Neural progenitor cell (in vitro differentiated cells): ENCODE data around the gene SPTB. TPM values are rescaled to one million over a fixed set of nuclear protein-coding genes. Genes with fewer than 3 reads are reported as not detected.

Experiments used
- DNase-seq: peaks from one replicate; pipeline ENCODE4 v3.0.0-alpha.2; 2016; ENCODE audit warnings: low spot score
- H2AFZ ChIP-seq: fragments of 200-600 bp; sonication (generic); replicated peaks from 2 replicates; pipeline ENCODE4 v1.6.1; 2016; ENCODE audit warnings: antibody characterized with exemption
- H3F3A ChIP-seq: fragments of 200-600 bp; sonication (generic); 2 replicates; pipeline ENCODE4 v1.6.1; 2016; ENCODE audit warnings: antibody characterized with exemption, low read depth
- H3K27ac ChIP-seq: fragments of 200-600 bp; sonication (generic); 2 replicates; pipeline ENCODE4 v1.5.1; 2016; ENCODE audit warnings: mild to moderate bottlenecking
- H3K27me3 ChIP-seq: fragments of 200-600 bp; sonication (generic); 2 replicates; pipeline ENCODE4 v1.6.1; 2016; ENCODE audit warnings: mild to moderate bottlenecking, moderate library complexity
- H3K36me3 ChIP-seq: fragments of 200-600 bp; sonication (generic); 2 replicates; pipeline ENCODE4 v1.5.1; 2016
- H3K4me1 ChIP-seq: fragments of 200-600 bp; sonication (generic); 2 replicates; pipeline ENCODE4 v1.6.1; 2016; ENCODE audit warnings: mixed run types
- H3K4me2 ChIP-seq: fragments of 200-600 bp; sonication (generic); 2 replicates; pipeline ENCODE4 v1.6.1; 2016
- H3K4me3 ChIP-seq: fragments of 200-600 bp; sonication (generic); 2 replicates; pipeline ENCODE4 v1.5.1; 2016
- H3K79me2 ChIP-seq: fragments of 200-600 bp; sonication (generic); 2 replicates; pipeline ENCODE4 v1.6.1; 2016; ENCODE audit warnings: low read depth
- H3K9ac ChIP-seq: fragments of 200-600 bp; sonication (generic); 2 replicates; pipeline ENCODE4 v1.6.1; 2016
- H3K9me3 ChIP-seq: fragments of 200-600 bp; sonication (generic); 2 replicates; pipeline ENCODE4 v1.5.1; 2016; ENCODE audit warnings: low read depth
- H4K20me1 ChIP-seq: fragments of 200-600 bp; sonication (generic); 2 replicates; pipeline ENCODE4 v1.6.1; 2016; ENCODE audit warnings: low read depth
- H3K27ac Mint-ChIP-seq: 3 replicates; pipeline ENCODE4 v1.8.0; 2021; ENCODE audit warnings: mixed read lengths
- H3K27me3 Mint-ChIP-seq: 2 replicates; pipeline ENCODE4 v1.8.0; 2022; ENCODE audit warnings: low read depth, mild to moderate bottlenecking, inconsistent platforms, moderate library complexity, mixed read lengths; ENCODE audit not compliant: insufficient read depth
- H3K36me3 Mint-ChIP-seq: 3 replicates; pipeline ENCODE4 v1.8.0; 2021; ENCODE audit warnings: mixed read lengths
- H3K4me1 Mint-ChIP-seq: 3 replicates; pipeline ENCODE4 v1.8.0; 2021; ENCODE audit warnings: mixed read lengths
- H3K4me3 Mint-ChIP-seq: 3 replicates; pipeline ENCODE4 v1.8.0; 2021; ENCODE audit warnings: mild to moderate bottlenecking, moderate library complexity, mixed read lengths
- H3K9me3 Mint-ChIP-seq: 3 replicates; pipeline ENCODE4 v1.8.0; 2020; ENCODE audit warnings: mixed read lengths
- EZH2 ChIP-seq: fragments of 200-600 bp; sonication (generic); IDR thresholded peaks from 2 replicates; pipeline ENCODE4 v1.6.1; 2017; ENCODE audit warnings: antibody characterized with exemption, mild to moderate bottlenecking, moderate library complexity
- EZH2phosphoT487 ChIP-seq: fragments of 200-600 bp; sonication (generic); IDR thresholded peaks from 2 replicates; pipeline ENCODE4 v1.6.1; 2017; ENCODE audit warnings: antibody characterized with exemption
- total RNA-seq: library from RNA; depleted of rRNA; stranded (reverse); fragments of >200 nt; gene quantifications from 2 replicates; pipeline ENCODE4 v1.2.3, GENCODE V29; 2015; ENCODE audit warnings: low replicate concordance
- TF ChIP-seq, protein P1 (sequence below): fragments of 200-600 bp; sonication (generic); IDR thresholded peaks from 2 replicates; pipeline ENCODE4 v1.5.1; 2017; ENCODE audit warnings: antibody characterized with exemption, mild to moderate bottlenecking

The SPTB gene
- total RNA-seq, 1 donor from 2014 or later: 0.09 TPM

DNA sequence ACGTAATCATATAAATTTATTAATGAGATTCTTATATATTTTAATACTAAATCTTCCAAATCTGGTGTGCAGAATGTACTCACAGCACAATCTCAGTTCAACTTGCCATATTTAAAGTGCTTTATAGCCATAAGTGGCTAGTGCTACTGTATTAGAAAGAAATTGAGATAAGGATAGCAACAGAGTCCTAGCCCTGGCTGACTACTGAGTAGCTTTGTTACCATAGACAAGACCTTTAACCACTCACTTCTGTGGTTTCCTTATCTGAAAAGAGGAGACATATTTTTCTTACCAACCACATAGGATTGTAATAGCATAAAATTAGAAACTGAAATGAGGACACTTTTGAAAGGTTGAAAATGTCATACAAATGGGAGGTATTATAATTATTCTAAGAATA, 32.6 kb upstream of the SPTB start:
- H4K20me1 ChIP-seq: peaks cover 12% of the 10 kb centered on the region
- no peak overlapping the region for H3K27ac ChIP-seq
- H3K27me3 Mint-ChIP-seq: peaks cover 2% of the 10 kb centered on the region
- no peaks in the 10 kb centered on the region for H3K9me3 ChIP-seq
- peaks cover 1% of the 10 kb centered on the region for H3K36me3 Mint-ChIP-seq
- no peak overlapping the region for H3K4me3 Mint-ChIP-seq
- no peak overlapping the region for H3K9ac ChIP-seq
- H3K4me3 ChIP-seq: no peak overlapping the region
- no peak for TF ChIP-seq EZH2
- no peak for TF ChIP-seq EZH2phosphoT487
- TF ChIP-seq, protein P1, sequence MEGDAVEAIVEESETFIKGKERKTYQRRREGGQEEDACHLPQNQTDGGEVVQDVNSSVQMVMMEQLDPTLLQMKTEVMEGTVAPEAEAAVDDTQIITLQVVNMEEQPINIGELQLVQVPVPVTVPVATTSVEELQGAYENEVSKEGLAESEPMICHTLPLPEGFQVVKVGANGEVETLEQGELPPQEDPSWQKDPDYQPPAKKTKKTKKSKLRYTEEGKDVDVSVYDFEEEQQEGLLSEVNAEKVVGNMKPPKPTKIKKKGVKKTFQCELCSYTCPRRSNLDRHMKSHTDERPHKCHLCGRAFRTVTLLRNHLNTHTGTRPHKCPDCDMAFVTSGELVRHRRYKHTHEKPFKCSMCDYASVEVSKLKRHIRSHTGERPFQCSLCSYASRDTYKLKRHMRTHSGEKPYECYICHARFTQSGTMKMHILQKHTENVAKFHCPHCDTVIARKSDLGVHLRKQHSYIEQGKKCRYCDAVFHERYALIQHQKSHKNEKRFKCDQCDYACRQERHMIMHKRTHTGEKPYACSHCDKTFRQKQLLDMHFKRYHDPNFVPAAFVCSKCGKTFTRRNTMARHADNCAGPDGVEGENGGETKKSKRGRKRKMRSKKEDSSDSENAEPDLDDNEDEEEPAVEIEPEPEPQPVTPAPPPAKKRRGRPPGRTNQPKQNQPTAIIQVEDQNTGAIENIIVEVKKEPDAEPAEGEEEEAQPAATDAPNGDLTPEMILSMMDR: no peak
- H3K36me3 ChIP-seq: no peaks in the 10 kb centered on the region
- H3K4me1 Mint-ChIP-seq: peaks cover 17% of the 10 kb centered on the region
- peaks cover 28% of the 10 kb centered on the region for H3K79me2 ChIP-seq
- H3K4me2 ChIP-seq: no peak overlapping the region
- H3F3A ChIP-seq: peaks cover 8% of the 10 kb centered on the region
- H3K27ac Mint-ChIP-seq: no peak overlapping the region
- peaks cover 10% of the 10 kb centered on the region for H3K4me1 ChIP-seq
- no peaks in the 10 kb centered on the region for H3K9me3 Mint-ChIP-seq
- H3K27me3 ChIP-seq: no peaks in the 10 kb centered on the region
- no peak overlapping the region for H2AFZ ChIP-seq
- no peak for DNase-seq

GRCh38 chr14:64910847-64911495, 31.3 kb upstream of the SPTB start:
- H3K4me3 ChIP-seq: no peak overlapping the region
- peaks cover 12% of the 10 kb centered on the region for H4K20me1 ChIP-seq
- no peak overlapping the region for H3K27ac ChIP-seq
- H3K79me2 ChIP-seq: peaks cover 17% of the 10 kb centered on the region
- peaks cover 10% of the 10 kb centered on the region for H3K4me1 ChIP-seq
- no peaks in the 10 kb centered on the region for H3K36me3 Mint-ChIP-seq
- H2AFZ ChIP-seq: no peak overlapping the region
- H3K9me3 Mint-ChIP-seq: no peaks in the 10 kb centered on the region
- no peak overlapping the region for H3K4me2 ChIP-seq
- H3K27me3 ChIP-seq: no peaks in the 10 kb centered on the region
- H3F3A ChIP-seq: peaks cover 8% of the 10 kb centered on the region
- peaks cover 2% of the 10 kb centered on the region for H3K27me3 Mint-ChIP-seq
- no peaks in the 10 kb centered on the region for H3K36me3 ChIP-seq
- TF ChIP-seq EZH2phosphoT487 (no peak), EZH2 (no peak)
- TF ChIP-seq, protein P1: peak; percentile 72
- H3K4me3 Mint-ChIP-seq: no peak overlapping the region
- H3K27ac Mint-ChIP-seq: no peak overlapping the region
- DNase-seq: peak; percentile 42
- H3K9ac ChIP-seq: no peak overlapping the region
- peaks cover 14% of the 10 kb centered on the region for H3K4me1 Mint-ChIP-seq
- H3K9me3 ChIP-seq: no peaks in the 10 kb centered on the region

GRCh38 chr14:64906022-64906421, 26.3 kb upstream of the SPTB start:
- H3K9me3 Mint-ChIP-seq: no peaks in the 10 kb centered on the region
- Histone ChIP-seq H3K9me3 (no peaks in the 10 kb centered on the region), H3K4me2 (no peak overlapping the region), H3K27me3 (no peaks in the 10 kb centered on the region), H3K4me1 (no peaks in the 10 kb centered on the region), H3K36me3 (no peaks in the 10 kb centered on the region), H3K4me3 (no peak overlapping the region), H2AFZ (no peak overlapping the region), H4K20me1 (no peaks in the 10 kb centered on the region), H3K9ac (no peak overlapping the region), H3K27ac (no peak overlapping the region), H3K79me2 (no peaks in the 10 kb centered on the region), H3F3A (no peaks in the 10 kb centered on the region)
- DNase-seq: no peak
- H3K27me3 Mint-ChIP-seq: no peaks in the 10 kb centered on the region
- no peak overlapping the region for H3K4me3 Mint-ChIP-seq
- no peak overlapping the region for H3K27ac Mint-ChIP-seq
- no peaks in the 10 kb centered on the region for H3K36me3 Mint-ChIP-seq
- TF ChIP-seq, protein P1: no peak
- no peak for TF ChIP-seq EZH2
- no peaks in the 10 kb centered on the region for H3K4me1 Mint-ChIP-seq
